IMR-90 (cell line): Measurements from ENCODE around the gene PAPSS2. TPM values are rescaled to one million over a fixed set of nuclear protein-coding genes. Genes with fewer than 3 reads are reported as not detected.
A peak's percentile ranks its signal among the peaks of the same experiment; 100 is the strongest.

Experiments
- ATAC-seq: fragments of 200-7000 bp; cut with Tn5 transposase; 2 replicates; pipeline ENCODE4 v1.9.1; 2020; ENCODE audit warnings: low read depth, mild to moderate bottlenecking, moderate library complexity
- BruUV-seq: library from RNA; stranded (reverse); fragments of 400-500 nt; replicated peaks from 2 replicates; lab custom pipeline; 2021; lab: Mats Ljungman, UMichigan
- CTCF ChIA-PET: fragments of 300-600 bp; formaldehyde crosslinking; extraction: SDS; loops from one replicate; lab custom pipeline; 2021; ENCODE audit warnings: antibody characterized with exemption; lab: Yijun Ruan, JAX
- POLR2A ChIA-PET: fragments of 300-600 bp; sonication (Branson Sonifier 250); formaldehyde crosslinking; loops from one replicate; lab custom pipeline; 2022; ENCODE audit warnings: antibody characterized with exemption; ENCODE audit not compliant: unreplicated experiment; lab: Charles Lee
- DNase-seq: peaks from one replicate; pipeline ENCODE4 v3.0.0; 2013
- H2AFZ ChIP-seq: replicated peaks from 2 replicates; pipeline ENCODE3; 2013; ENCODE audit warnings: low read length, mild to moderate bottlenecking; ENCODE audit not compliant: poor library complexity
- H2AK5ac ChIP-seq: 2 replicates; pipeline ENCODE4 v1.6.1; 2013; ENCODE audit warnings: low read depth, low read length, inconsistent platforms
- H2AK9ac ChIP-seq: replicated peaks from 2 replicates; pipeline ENCODE3; 2013; ENCODE audit warnings: mild to moderate bottlenecking, low read depth, low read length, moderate library complexity; ENCODE audit not compliant: poor library complexity
- H2BK120ac ChIP-seq: 2 replicates; pipeline ENCODE4 v1.6.1; 2013; ENCODE audit warnings: low read depth, low read length, inconsistent platforms
- H2BK15ac ChIP-seq: 3 replicates; pipeline ENCODE4 v1.6.1; 2013; ENCODE audit warnings: low read depth, low read length, inconsistent platforms
- H2BK20ac ChIP-seq: 2 replicates; pipeline ENCODE4 v1.6.1; 2013; ENCODE audit warnings: low read depth, mild to moderate bottlenecking, inconsistent platforms, low read length, moderate library complexity
- H2BK5ac ChIP-seq: 2 replicates; pipeline ENCODE4 v1.6.1; 2013; ENCODE audit warnings: mild to moderate bottlenecking, low read depth, low read length, inconsistent platforms; ENCODE audit not compliant: poor library complexity, severe bottlenecking
- H3K14ac ChIP-seq: replicated peaks from 2 replicates; pipeline ENCODE4 v1.6.1; 2013; ENCODE audit warnings: low read depth, low read length, inconsistent platforms
- H3K18ac ChIP-seq: 2 replicates; pipeline ENCODE4 v1.6.1; 2013; ENCODE audit warnings: low read depth, low read length, control low read depth
- H3K23ac ChIP-seq: 2 replicates; pipeline ENCODE4 v1.6.1; 2013; ENCODE audit warnings: low read depth, low read length, inconsistent platforms
- H3K27ac ChIP-seq: 2 replicates; pipeline ENCODE4 v1.5.1; 2013; ENCODE audit warnings: mild to moderate bottlenecking, control low read depth, low read length; ENCODE audit not compliant: insufficient read depth
- H3K27me3 ChIP-seq: 2 replicates; pipeline ENCODE4 v1.6.1; 2013; ENCODE audit warnings: low read length; ENCODE audit not compliant: control insufficient read depth, insufficient read depth
- H3K36me3 ChIP-seq: 2 replicates; pipeline ENCODE4 v1.6.1; 2013; ENCODE audit warnings: low read length, mixed read lengths; ENCODE audit not compliant: control insufficient read depth, insufficient read depth
- H3K4ac ChIP-seq: 2 replicates; pipeline ENCODE4 v1.6.1; 2013; ENCODE audit warnings: low read depth, low read length, inconsistent platforms
- H3K4me1 ChIP-seq: 2 replicates; pipeline ENCODE4 v1.6.1; 2013; ENCODE audit warnings: low read length, mixed read lengths; ENCODE audit not compliant: control insufficient read depth, insufficient read depth
- H3K4me2 ChIP-seq: 2 replicates; pipeline ENCODE4 v1.6.1; 2013; ENCODE audit warnings: low read depth, mild to moderate bottlenecking, control low read depth, low read length, moderate library complexity
- H3K4me3 ChIP-seq: 2 replicates; pipeline ENCODE4 v1.5.1; 2013; ENCODE audit warnings: low read depth, mild to moderate bottlenecking, control low read depth, low read length, moderate library complexity; ENCODE audit not compliant: insufficient read depth
- H3K56ac ChIP-seq: 2 replicates; pipeline ENCODE4 v1.6.1; 2013; ENCODE audit warnings: low read length, inconsistent platforms; ENCODE audit not compliant: insufficient read depth; ENCODE audit errors: extremely low read depth
- H3K79me1 ChIP-seq, 2 experiments: 2 replicates each; pipeline ENCODE4 v1.6.1; 2013; ENCODE audit warnings: low read length in 2 of 2, inconsistent platforms in 1 of 2, low read depth in 1 of 2
- H3K9ac ChIP-seq: 2 replicates; pipeline ENCODE4 v1.6.1; 2013; ENCODE audit warnings: low read depth, low read length, control low read depth
- H3K9me1 ChIP-seq: 2 replicates; pipeline ENCODE4 v1.6.1; 2013; ENCODE audit warnings: low read length, inconsistent platforms; ENCODE audit not compliant: insufficient read depth
- H3K9me3 ChIP-seq: 2 replicates; pipeline ENCODE4 v1.6.1; 2013; ENCODE audit warnings: low read length; ENCODE audit not compliant: control insufficient read depth, insufficient read depth
- H4K20me1 ChIP-seq: 2 replicates; pipeline ENCODE4 v1.6.1; 2013; ENCODE audit warnings: low read length, inconsistent platforms; ENCODE audit not compliant: insufficient read depth
- H4K5ac ChIP-seq: 2 replicates; pipeline ENCODE4 v1.6.1; 2013; ENCODE audit warnings: mild to moderate bottlenecking, low read depth, low read length, control low read depth
- H4K8ac ChIP-seq, 2 experiments: 2 replicates each; pipeline ENCODE4 v1.6.1; 2013; ENCODE audit warnings: low read depth in 2 of 2, low read length in 2 of 2, control low read depth in 1 of 2, inconsistent platforms in 1 of 2
- H4K91ac ChIP-seq: 2 replicates; pipeline ENCODE4 v1.6.1; 2013; ENCODE audit warnings: low read depth, low read length, inconsistent platforms; ENCODE audit not compliant: insufficient read depth
- CEBPB ChIP-seq: IDR thresholded peaks from 2 replicates; pipeline ENCODE4 v1.6.1; 2012; ENCODE audit warnings: low read depth, low read length, improper control_type of control experiment
- FOS ChIP-seq: fragments of 150-350 bp; IDR thresholded peaks from 2 replicates; pipeline ENCODE4 v1.6.1; 2016; ENCODE audit warnings: low read depth, low read length
- MAZ ChIP-seq: IDR thresholded peaks from 2 replicates; pipeline ENCODE4 v1.6.1; 2012; ENCODE audit warnings: low read depth, mild to moderate bottlenecking, low read length, improper control_type of control experiment, moderate library complexity, borderline replicate concordance
- WGBS, 2 experiments: methylation state at CpG; one replicate each; pipeline versions ENCODE4 v1.1.5 to v1.1.7; 2013; ENCODE audit warnings: missing lambda C conversion rate in 2 of 2; ENCODE audit not compliant: insufficient read length in 1 of 2; ENCODE audit errors: extremely low coverage in 2 of 2; 5-methylcytosine and 5-hydroxymethylcytosine counted together
- dilution Hi-C: fragments of 300-500 bp; cut with HindIII; formaldehyde crosslinking; loops from one replicate; pipeline ENCODE4 v1.14.3; 2018; ENCODE audit warnings: low sequenced_read_pairs; ENCODE audit not compliant: unreplicated experiment
- in situ Hi-C: fragments of 300-500 bp; cut with MboI; formaldehyde crosslinking; loops from 3 replicates; pipeline ENCODE4 v1.14.3; 2019; ENCODE audit warnings: low sequenced_read_pairs, inconsistent platforms, mixed read lengths
- intact Hi-C: fragments of 100-400 bp; cut with micrococcal nuclease; formaldehyde crosslinking; loops from 2 replicates; pipeline ENCODE4 v1.10.0; 2022
- polyA plus RNA-seq, 3 experiments: library from polyadenylated mRNA; depleted of rRNA; stranded (reverse); fragments of >200 nt; gene quantifications; 2 replicates each; pipeline ENCODE4 v1.2.3, GENCODE V29; 2012; ENCODE audit warnings: low replicate concordance in 1 of 3
- total RNA-seq: library from RNA; depleted of rRNA; stranded (reverse); fragments of >200 nt; gene quantifications from 2 replicates; pipeline ENCODE4 v1.2.3, GENCODE V29; 2012

Gene PAPSS2
- total and polyA plus RNA-seq, 2 of the 4 experiments (the other 2 are of a cell fraction), result 55.0 to 63.3 TPM

GRCh38 chr10:87761892-87762291, 102.2 kb downstream of the PAPSS2 start:
- dilution Hi-C loops, result no loop called here
- TF ChIP-seq CEBPB (peak; percentile 11; the same call in 1 of the 2 replicates), MAZ (no peak), FOS (peak; percentile 70)
- H3K4ac ChIP-seq, result no peak overlapping the region
- no peak overlapping the region for H2AFZ ChIP-seq
- H3K9me3 ChIP-seq, result no peaks in the 10 kb centered on the region
- no peak overlapping the region for H3K14ac ChIP-seq
- no CpG with 5 or more reads among the region's 2 CpGs for whole genome bisulfite sequencing, 2 experiments
- no peak overlapping the region for H2BK20ac ChIP-seq
- peaks cover 5 to 29% of the 10 kb centered on the region in 2 experiments; a peak in 3 of 4 replicates for H3K79me1 ChIP-seq
- H2AK9ac ChIP-seq, result no peak overlapping the region
- no peak overlapping the region for H3K23ac ChIP-seq
- no peak overlapping the region for H3K4me2 ChIP-seq
- no peak overlapping the region for H3K27ac ChIP-seq
- no peak overlapping the region for H3K9ac ChIP-seq
- H3K4me1 ChIP-seq, result peaks cover 2% of the 10 kb centered on the region
- 0 out of 2 replicates have a peak, but pooled peaks cover 9% of the 10 kb centered on the region for H3K9me1 ChIP-seq
- intact Hi-C loops, result no loop called here
- H3K27me3 ChIP-seq, result no peaks in the 10 kb centered on the region
- no peaks in the 10 kb centered on the region for H4K20me1 ChIP-seq
- in situ Hi-C loops, result no loop called here
- H4K8ac ChIP-seq, result no peak overlapping the region
- H3K56ac ChIP-seq, result no peak overlapping the region
- H4K91ac ChIP-seq, result no peak overlapping the region
- ChIA-PET CTCF (interaction anchor here (1.0 kb wide), 1 partner anchor 11 kb away, joined by 3 read pairs; no protein-coding TSS in a partner anchor), POLR2A (no interaction called here)
- H3K18ac ChIP-seq, result no peak overlapping the region
- no peak overlapping the region for H3K4me3 ChIP-seq
- H2BK15ac ChIP-seq, result no peak overlapping the region
- peak; percentile 77 for ATAC-seq
- H2BK120ac ChIP-seq, result no peak overlapping the region
- no peak overlapping the region for H2AK5ac ChIP-seq
- no TSS peak for BruUV-seq
- no peak overlapping the region for H2BK5ac ChIP-seq
- peak; percentile 82 for DNase-seq
- H4K5ac ChIP-seq, result no peak overlapping the region
- H3K36me3 ChIP-seq, result peaks cover 13% of the 10 kb centered on the region
